Measurements from ENCODE around the gene ZNF652.
"Not testable (repeated sequence)": the region's sequence is repeated elsewhere in the genome, so short reads cannot be mapped to it uniquely, and the experiment has no call there.

The ZNF652 gene

GRCh38 chr17:49386373-49386772 lies 24.3 kb upstream of the ZNF652 start:
- no peak for DNase-seq (ENCODE audit: low spot score)

- DNase-seq (ENCODE audit: low spot score) = no peak
Measured at GRCh38 chr17:49384951-49385350, 22.9 kb upstream of the ZNF652 start.

GRCh38 chr17:49383060-49383459 lies 21.0 kb upstream of the ZNF652 start:
- DNase-seq (ENCODE audit: low spot score) = no peak

- DNase-seq (ENCODE audit: low spot score) = no peak
Measured at GRCh38 chr17:49382556-49382955, 20.5 kb upstream of the ZNF652 start.

GRCh38 chr17:49381793-49382192 lies 19.7 kb upstream of the ZNF652 start:
- no peak for DNase-seq (ENCODE audit: low spot score)

- DNase-seq (ENCODE audit: low spot score) = no peak
Measured at GRCh38 chr17:49381033-49381432, 19.0 kb upstream of the ZNF652 start.

- DNase-seq (ENCODE audit: low spot score) = no peak
Measured at GRCh38 chr17:49379926-49380325, 17.9 kb upstream of the ZNF652 start.

- no peak for DNase-seq (ENCODE audit: low spot score)
Measured at GRCh38 chr17:49378311-49378710, 16.3 kb upstream of the ZNF652 start.

GRCh38 chr17:49375544-49375943 lies 13.5 kb upstream of the ZNF652 start:
- no peak for DNase-seq (ENCODE audit: low spot score)

GRCh38 chr17:49373115-49373514 lies 11.1 kb upstream of the ZNF652 start:
- no peak for DNase-seq (ENCODE audit: low spot score)

GRCh38 chr17:49372425-49372824 lies 10.4 kb upstream of the ZNF652 start:
- DNase-seq (ENCODE audit: low spot score) = no peak

- DNase-seq (ENCODE audit: low spot score) = no peak
Measured at GRCh38 chr17:49370971-49371834, 9.2 kb upstream of the ZNF652 start.

- DNase-seq (ENCODE audit: low spot score) = no peak
Measured at GRCh38 chr17:49369760-49370159, 7.7 kb upstream of the ZNF652 start.

GRCh38 chr17:49369089-49369488 lies 7.0 kb upstream of the ZNF652 start:
- no peak for DNase-seq (ENCODE audit: low spot score)

GRCh38 chr17:49365667-49366066 lies 3.6 kb upstream of the ZNF652 start:
- peak; percentile 88 for DNase-seq (ENCODE audit: low spot score)

GRCh38 chr17:49365126-49365525 lies 3.1 kb upstream of the ZNF652 start:
- not testable (repeated sequence) for DNase-seq (ENCODE audit: low spot score)

GRCh38 chr17:49364119-49364518 lies 2.1 kb upstream of the ZNF652 start:
- DNase-seq (ENCODE audit: low spot score) = no peak

- no peak for DNase-seq (ENCODE audit: low spot score)
Measured at GRCh38 chr17:49363251-49363650, 1.2 kb upstream of the ZNF652 start.

- peak; percentile 26 for DNase-seq (ENCODE audit: low spot score)
Measured at GRCh38 chr17:49362723-49363117, 670 bp upstream of the ZNF652 start.

GRCh38 chr17:49361129-49361901 lies 735 bp downstream of the ZNF652 start:
- peak; percentile 67 for DNase-seq (ENCODE audit: low spot score)

GRCh38 chr17:49360796-49361128 lies 1.3 kb downstream of the ZNF652 start:
- peak; percentile 63 for DNase-seq (ENCODE audit: low spot score)

GRCh38 chr17:49359990-49360795 lies 1.9 kb downstream of the ZNF652 start:
- DNase-seq (ENCODE audit: low spot score) = no peak

Data from Ammon's horn (tissue), 1 donor.